GM23338 (cell line): ENCODE data around the gene C17orf50. TPM values are rescaled to one million over a fixed set of nuclear protein-coding genes. Genes with fewer than 3 reads are reported as not detected.
A peak's percentile ranks its signal among the peaks of the same experiment; 100 is the strongest.

ENCODE experiments used
- ATAC-seq: fragments of 200-7000 bp; cut with Tn5 transposase; 3 replicates; pipeline ENCODE4 v1.9.1; 2020
- DNase-seq: peaks from one replicate; pipeline ENCODE4 v3.0.0-alpha.2; 2015; ENCODE audit warnings: low spot score
- H2AFZ ChIP-seq: fragments of 200-600 bp; sonication (generic); 2 replicates; pipeline ENCODE4 v1.8.0; 2016; ENCODE audit warnings: antibody characterized with exemption, mild to moderate bottlenecking, moderate library complexity
- H3F3A ChIP-seq: fragments of 200-600 bp; sonication (generic); replicated peaks from 2 replicates; pipeline ENCODE4 v1.8.0; 2017; ENCODE audit warnings: antibody characterized with exemption, mixed run types, low read depth
- H3K27ac ChIP-seq: fragments of 200-600 bp; sonication (generic); 2 replicates; pipeline ENCODE4 v1.6.1; 2016; ENCODE audit warnings: low read depth
- H3K27me3 ChIP-seq: fragments of 200-600 bp; sonication (generic); 2 replicates; pipeline ENCODE4 v1.8.0; 2016; ENCODE audit warnings: mild to moderate bottlenecking, mixed run types, moderate library complexity; ENCODE audit not compliant: insufficient read depth
- H3K36me3 ChIP-seq: fragments of 200-600 bp; sonication (generic); 2 replicates; pipeline ENCODE4 v1.8.0; 2016; ENCODE audit warnings: mild to moderate bottlenecking; ENCODE audit not compliant: insufficient read depth
- H3K4me1 ChIP-seq: fragments of 200-600 bp; sonication (generic); 2 replicates; pipeline ENCODE4 v1.8.0; 2016; ENCODE audit warnings: mild to moderate bottlenecking, moderate library complexity; ENCODE audit not compliant: insufficient read depth
- H3K4me2 ChIP-seq: fragments of 200-600 bp; sonication (generic); 2 replicates; pipeline ENCODE4 v1.7.1; 2017; ENCODE audit warnings: mixed run types
- H3K4me3 ChIP-seq: fragments of 200-600 bp; sonication (generic); 2 replicates; pipeline ENCODE4 v1.6.1; 2016; ENCODE audit warnings: mixed run types
- H3K79me2 ChIP-seq: fragments of 200-600 bp; sonication (generic); replicated peaks from 2 replicates; pipeline ENCODE4 v1.8.0; 2017; ENCODE audit warnings: mild to moderate bottlenecking; ENCODE audit not compliant: insufficient read depth
- H3K9me2 ChIP-seq: fragments of 200-600 bp; sonication (generic); 2 replicates; pipeline ENCODE4 v1.8.0; 2017; ENCODE audit not compliant: insufficient read depth
- H4K20me1 ChIP-seq: fragments of 200-600 bp; sonication (generic); replicated peaks from 2 replicates; pipeline ENCODE4 v1.8.0; 2017; ENCODE audit warnings: mild to moderate bottlenecking; ENCODE audit not compliant: insufficient read depth
- H3K27ac Mint-ChIP-seq: 2 replicates; pipeline ENCODE4 v1.8.0; 2020; ENCODE audit warnings: inconsistent platforms, mild to moderate bottlenecking, moderate library complexity, mixed read lengths
- H3K27me3 Mint-ChIP-seq: 3 replicates; pipeline ENCODE4 v1.8.0; 2022; ENCODE audit warnings: low read depth, mild to moderate bottlenecking, moderate library complexity, mixed read lengths, inconsistent platforms; ENCODE audit not compliant: insufficient read depth, poor library complexity
- H3K36me3 Mint-ChIP-seq: 3 replicates; pipeline ENCODE4 v1.8.0; 2021; ENCODE audit warnings: low read depth, mild to moderate bottlenecking, inconsistent platforms, moderate library complexity, mixed read lengths
- H3K4me1 Mint-ChIP-seq: 3 replicates; pipeline ENCODE4 v1.8.0; 2020; ENCODE audit warnings: mild to moderate bottlenecking, inconsistent platforms, mixed read lengths
- H3K4me3 Mint-ChIP-seq: 3 replicates; pipeline ENCODE4 v1.8.0; 2021; ENCODE audit warnings: moderate library complexity, mild to moderate bottlenecking, inconsistent platforms, mixed read lengths
- H3K9me3 Mint-ChIP-seq: 3 replicates; pipeline ENCODE4 v1.8.0; 2020; ENCODE audit warnings: moderate library complexity, mild to moderate bottlenecking, inconsistent platforms, mixed read lengths
- CREB1 ChIP-seq: fragments of 250-450 bp; sonication (Bioruptor Pico); IDR thresholded peaks from 2 replicates; pipeline ENCODE4 v1.5.0; 2020; ENCODE audit warnings: low read depth, mild to moderate bottlenecking, moderate library complexity
- CTCF ChIP-seq, 2 experiments: fragments of 200-600 bp in 1 of 2; sonication (generic) in 1 of 2; conservative IDR thresholded peaks; 2 replicates each; pipeline versions ENCODE4 v1.5.1 to v1.6.1; 2016 to 2017; ENCODE audit warnings: antibody characterized with exemption in 2 of 2, low read depth in 2 of 2, mild to moderate bottlenecking in 2 of 2, moderate library complexity in 1 of 2
- EZH2 ChIP-seq: fragments of 200-600 bp; sonication (generic); IDR thresholded peaks from one replicate; pipeline ENCODE4 v1.8.0; 2017; ENCODE audit warnings: antibody characterized with exemption, mild to moderate bottlenecking, low read depth; ENCODE audit not compliant: unreplicated experiment
- EZH2phosphoT487 ChIP-seq: fragments of 200-600 bp; sonication (generic); IDR thresholded peaks from one replicate; pipeline ENCODE4 v1.8.1; 2018; ENCODE audit warnings: antibody characterized with exemption; ENCODE audit not compliant: unreplicated experiment
- REST ChIP-seq: IDR thresholded peaks from one replicate; pipeline ENCODE4 v1.6.1; 2018; ENCODE audit warnings: antibody characterized with exemption; ENCODE audit not compliant: unreplicated experiment
- polyA plus RNA-seq: library from polyadenylated mRNA; unstranded; fragments of >200 nt; fragmentation: Nextera tagmentation; extraction: Ambion mirVana; gene quantifications from 2 replicates; pipeline ENCODE4 v1.2.1, GENCODE V29; 2016
- total RNA-seq: library from RNA; depleted of rRNA; stranded (reverse); fragments of >200 nt; shearing (Covaris generic); gene quantifications from 2 replicates; pipeline ENCODE4 v1.2.3, GENCODE V29; 2014

The C17orf50 gene
- total and polyA plus RNA-seq, 2 experiments from 2014 or later = 0.74 to 1.6 TPM

DNA sequence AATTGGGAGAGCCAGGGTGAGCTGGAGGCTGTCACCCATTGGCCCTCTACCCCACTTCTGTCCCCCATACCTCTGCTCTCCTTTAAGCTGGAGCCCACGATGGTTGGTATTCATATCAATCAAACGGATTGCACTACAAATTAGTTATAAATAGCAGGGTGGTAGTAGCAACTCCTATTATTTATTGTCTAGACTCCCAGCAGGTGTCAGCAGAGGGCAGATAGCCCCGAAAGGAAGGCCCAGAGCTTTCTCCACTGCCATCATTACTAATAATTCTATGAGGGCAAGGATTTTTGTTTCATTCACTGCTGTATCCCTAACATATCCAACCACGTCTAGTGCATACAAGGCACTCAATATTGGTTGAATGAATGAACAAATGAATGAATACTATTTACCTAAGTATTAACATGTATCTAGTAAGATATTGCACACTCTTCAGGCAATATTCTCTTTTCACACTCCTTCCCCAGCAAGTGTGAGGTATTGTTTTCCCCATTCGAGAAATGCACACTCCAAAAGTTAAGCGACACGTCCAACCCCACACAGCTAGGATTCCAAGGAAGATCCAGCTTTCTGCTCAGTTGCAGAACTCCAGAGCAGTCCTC is 6.3 kb downstream of the C17orf50 start:
- Histone ChIP-seq H2AFZ (no peak overlapping the region), H4K20me1 (no peaks in the 10 kb centered on the region), H3K27me3 (no peaks in the 10 kb centered on the region), H3K9me2 (no peaks in the 10 kb centered on the region), H3K4me2 (no peak overlapping the region), H3K4me1 (peaks cover 8% of the 10 kb centered on the region; the same call in 1 of the 2 replicates), H3K79me2 (no peaks in the 10 kb centered on the region), H3K27ac (no peak overlapping the region), H3F3A (peaks cover 4% of the 10 kb centered on the region; the same call in 1 of the 2 replicates), H3K4me3 (no peak overlapping the region), H3K36me3 (no peaks in the 10 kb centered on the region)
- DNase-seq (no peak), ATAC-seq (no peak)
- H3K27me3 Mint-ChIP-seq = peaks cover 6% of the 10 kb centered on the region
- no peak overlapping the region for H3K27ac Mint-ChIP-seq
- H3K4me3 Mint-ChIP-seq = no peak overlapping the region; the same call in 2 of the 3 replicates
- no peak for TF ChIP-seq EZH2phosphoT487
- peak; percentile 41 to 56; a peak in 3 of 4 replicates for TF ChIP-seq CTCF (conservative IDR thresholded peaks at IDR 0.05; ENCODE audit: low read depth in 2 of 2)
- H3K9me3 Mint-ChIP-seq = no peaks in the 10 kb centered on the region; the same call in 1 of the 3 replicates
- no peaks in the 10 kb centered on the region for H3K36me3 Mint-ChIP-seq
- H3K4me1 Mint-ChIP-seq = peaks cover 22% of the 10 kb centered on the region

- TF ChIP-seq REST = no peak
- no peak for TF ChIP-seq CTCF (conservative IDR thresholded peaks at IDR 0.05; ENCODE audit: low read depth in 2 of 2)
- TF ChIP-seq EZH2 = no peak
- no peak for TF ChIP-seq CREB1 (CRISPR knock-in tag)
- peaks cover 6% of the 10 kb centered on the region for H3K27me3 Mint-ChIP-seq
- no peaks in the 10 kb centered on the region for H4K20me1 ChIP-seq
- no peak overlapping the region for H3K27ac ChIP-seq
- no peaks in the 10 kb centered on the region for H3K36me3 ChIP-seq
- H3K9me2 ChIP-seq = no peaks in the 10 kb centered on the region
- H3K4me3 Mint-ChIP-seq = no peak overlapping the region
- H3K79me2 ChIP-seq = no peaks in the 10 kb centered on the region
- H3F3A ChIP-seq = peaks cover 4% of the 10 kb centered on the region; the same call in 1 of the 2 replicates
- H2AFZ ChIP-seq = no peak overlapping the region
- H3K4me3 ChIP-seq = no peak overlapping the region
- H3K27me3 ChIP-seq = no peaks in the 10 kb centered on the region
- H3K27ac Mint-ChIP-seq = no peak overlapping the region
- H3K4me2 ChIP-seq = no peak overlapping the region
- ATAC-seq (no peak), DNase-seq (no peak)
- H3K4me1 Mint-ChIP-seq = peaks cover 33% of the 10 kb centered on the region
- peaks cover 10% of the 10 kb centered on the region; the same call in 1 of the 2 replicates for H3K4me1 ChIP-seq
- H3K36me3 Mint-ChIP-seq = no peaks in the 10 kb centered on the region
- H3K9me3 Mint-ChIP-seq = no peaks in the 10 kb centered on the region; the same call in 1 of the 3 replicates
Measured at GRCh38 chr17:35768797-35769196, 8.1 kb downstream of the C17orf50 start.
